Measurements from ENCODE around the gene RHAG. TPM values are rescaled to one million over a fixed set of nuclear protein-coding genes. Genes with fewer than 3 reads are reported as not detected.

Gene RHAG
- total and polyA plus RNA-seq, 2 of the 8 experiments (the other 6 are each of a cell fraction or from before 2014, with no cell fraction given) = not detected

DNA sequence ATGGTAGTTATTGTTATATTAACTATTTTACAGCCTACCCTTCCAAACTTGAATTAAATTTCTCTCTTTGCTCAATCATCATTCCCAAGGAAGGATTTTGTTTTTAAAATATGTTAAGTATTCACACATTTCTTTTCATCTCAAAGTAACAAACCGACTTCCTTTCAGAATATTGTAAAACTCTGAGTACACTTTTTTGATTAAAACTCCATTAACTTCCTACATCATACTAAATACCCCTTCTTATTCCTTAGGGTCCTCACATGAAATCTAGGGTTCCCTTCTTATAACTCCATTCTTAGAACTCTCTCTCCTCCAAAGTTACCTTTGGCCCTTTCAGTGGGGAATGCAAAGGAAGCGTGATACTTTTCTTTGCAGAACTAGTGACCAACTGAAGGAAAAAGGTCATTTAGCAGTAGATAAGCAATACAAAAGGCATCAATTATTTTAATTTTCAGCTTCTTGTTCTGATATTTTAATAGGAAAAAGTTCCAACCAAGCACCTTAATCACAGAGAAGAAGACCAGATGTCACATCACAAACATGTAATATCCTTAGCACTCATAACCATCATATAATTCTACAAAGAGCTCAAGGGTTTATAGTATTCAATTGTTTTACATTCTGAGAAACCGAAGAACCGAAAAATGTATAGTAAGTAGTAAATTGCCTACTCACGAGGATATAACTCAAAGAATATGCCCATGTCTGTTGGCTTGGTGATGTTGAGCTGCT is 494 bp downstream of the RHAG start (continued):
- no peak for TF ChIP-seq YY1 (IDR thresholded peaks at IDR 0.05; ENCODE audit: low read depth, low read length)
- TF ChIP-seq SIN3A (conservative IDR thresholded peaks at IDR 0.05 in 1 of 2, IDR thresholded peaks at IDR 0.05 in 1 of 2; ENCODE audit: low read depth in 1 of 2, low read length in 2 of 2) = no peak
- TF ChIP-seq TCF12 (IDR thresholded peaks at IDR 0.05; ENCODE audit: low read depth, low read length) = no peak
